Ishikawa (cell line): ENCODE measurements around the gene TGM2.

Experiments used
- CEBPB ChIP-seq: IDR thresholded peaks from 2 replicates; pipeline ENCODE4 v1.6.1; 2012
- CREB1 ChIP-seq: IDR thresholded peaks from 2 replicates; pipeline ENCODE4 v1.6.1; 2012; ENCODE audit warnings: low read depth
- EGR1 ChIP-seq: IDR thresholded peaks from 2 replicates; pipeline ENCODE4 v1.6.1; 2012
- EP300 ChIP-seq: IDR thresholded peaks from 2 replicates; pipeline ENCODE4 v1.6.1; 2012; ENCODE audit warnings: borderline replicate concordance
- FOXM1 ChIP-seq: IDR thresholded peaks from 2 replicates; pipeline ENCODE4 v1.6.1; 2012; ENCODE audit warnings: low read depth, borderline replicate concordance
- NFIC ChIP-seq: IDR thresholded peaks from 2 replicates; pipeline ENCODE4 v1.6.1; 2012
- RAD21 ChIP-seq: IDR thresholded peaks from 2 replicates; pipeline ENCODE4 v1.6.1; 2012; ENCODE audit warnings: low read depth
- TAF1 ChIP-seq: IDR thresholded peaks from 2 replicates; pipeline ENCODE4 v1.6.1; 2012; ENCODE audit warnings: low read depth, mild to moderate bottlenecking
- TCF12 ChIP-seq: IDR thresholded peaks from 2 replicates; pipeline ENCODE4 v1.6.1; 2012; ENCODE audit warnings: low read depth
- TEAD4 ChIP-seq: IDR thresholded peaks from 2 replicates; pipeline ENCODE4 v1.6.1; 2012
- YY1 ChIP-seq: IDR thresholded peaks from 2 replicates; pipeline ENCODE4 v1.6.1; 2012; ENCODE audit warnings: low read depth
- ZBTB7A ChIP-seq: IDR thresholded peaks from 2 replicates; pipeline ENCODE4 v1.6.1; 2012; ENCODE audit warnings: low read depth
- TF ChIP-seq, protein P1 (sequence below): IDR thresholded peaks from 2 replicates; pipeline ENCODE4 v1.6.1; 2012; ENCODE audit warnings: low read depth, mild to moderate bottlenecking
- TF ChIP-seq, protein P2 (sequence below): IDR thresholded peaks from 2 replicates; pipeline ENCODE4 v1.6.1; 2012
- TF ChIP-seq, protein P3 (sequence below): IDR thresholded peaks from 2 replicates; pipeline ENCODE4 v1.6.1; 2012

Gene TGM2

DNA sequence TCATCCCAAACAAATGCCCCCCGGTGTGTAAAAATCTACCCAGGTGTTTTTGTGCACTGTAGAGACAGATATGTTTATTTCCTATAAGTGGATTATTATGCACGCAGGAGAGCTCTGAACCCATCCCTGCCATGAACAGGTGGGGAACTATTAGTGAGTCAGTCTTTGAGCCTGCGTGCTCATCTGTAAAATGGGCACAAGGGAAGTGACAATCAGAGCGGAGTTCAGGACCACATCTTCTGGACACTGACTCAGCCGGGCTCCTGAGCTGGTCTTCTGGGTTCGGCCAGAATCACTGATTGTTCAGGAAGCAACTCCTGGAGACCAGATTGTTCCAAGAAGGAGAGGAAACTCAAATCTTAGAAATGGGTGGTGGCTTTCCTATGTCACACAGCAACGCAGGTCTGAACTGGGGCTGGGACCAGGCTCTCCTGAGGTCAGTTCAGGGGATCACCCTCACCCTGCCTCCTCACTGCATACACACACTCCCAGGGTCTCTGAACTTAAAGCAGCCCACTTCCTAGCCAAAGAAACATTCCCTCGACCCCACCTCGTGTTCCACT is 27.3 kb upstream of the TGM2 start:
- TF ChIP-seq RAD21 (no peak), YY1 (no peak), CREB1 (no peak)
- TF ChIP-seq, protein P1, sequence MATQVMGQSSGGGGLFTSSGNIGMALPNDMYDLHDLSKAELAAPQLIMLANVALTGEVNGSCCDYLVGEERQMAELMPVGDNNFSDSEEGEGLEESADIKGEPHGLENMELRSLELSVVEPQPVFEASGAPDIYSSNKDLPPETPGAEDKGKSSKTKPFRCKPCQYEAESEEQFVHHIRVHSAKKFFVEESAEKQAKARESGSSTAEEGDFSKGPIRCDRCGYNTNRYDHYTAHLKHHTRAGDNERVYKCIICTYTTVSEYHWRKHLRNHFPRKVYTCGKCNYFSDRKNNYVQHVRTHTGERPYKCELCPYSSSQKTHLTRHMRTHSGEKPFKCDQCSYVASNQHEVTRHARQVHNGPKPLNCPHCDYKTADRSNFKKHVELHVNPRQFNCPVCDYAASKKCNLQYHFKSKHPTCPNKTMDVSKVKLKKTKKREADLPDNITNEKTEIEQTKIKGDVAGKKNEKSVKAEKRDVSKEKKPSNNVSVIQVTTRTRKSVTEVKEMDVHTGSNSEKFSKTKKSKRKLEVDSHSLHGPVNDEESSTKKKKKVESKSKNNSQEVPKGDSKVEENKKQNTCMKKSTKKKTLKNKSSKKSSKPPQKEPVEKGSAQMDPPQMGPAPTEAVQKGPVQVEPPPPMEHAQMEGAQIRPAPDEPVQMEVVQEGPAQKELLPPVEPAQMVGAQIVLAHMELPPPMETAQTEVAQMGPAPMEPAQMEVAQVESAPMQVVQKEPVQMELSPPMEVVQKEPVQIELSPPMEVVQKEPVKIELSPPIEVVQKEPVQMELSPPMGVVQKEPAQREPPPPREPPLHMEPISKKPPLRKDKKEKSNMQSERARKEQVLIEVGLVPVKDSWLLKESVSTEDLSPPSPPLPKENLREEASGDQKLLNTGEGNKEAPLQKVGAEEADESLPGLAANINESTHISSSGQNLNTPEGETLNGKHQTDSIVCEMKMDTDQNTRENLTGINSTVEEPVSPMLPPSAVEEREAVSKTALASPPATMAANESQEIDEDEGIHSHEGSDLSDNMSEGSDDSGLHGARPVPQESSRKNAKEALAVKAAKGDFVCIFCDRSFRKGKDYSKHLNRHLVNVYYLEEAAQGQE, result no peak

DNA sequence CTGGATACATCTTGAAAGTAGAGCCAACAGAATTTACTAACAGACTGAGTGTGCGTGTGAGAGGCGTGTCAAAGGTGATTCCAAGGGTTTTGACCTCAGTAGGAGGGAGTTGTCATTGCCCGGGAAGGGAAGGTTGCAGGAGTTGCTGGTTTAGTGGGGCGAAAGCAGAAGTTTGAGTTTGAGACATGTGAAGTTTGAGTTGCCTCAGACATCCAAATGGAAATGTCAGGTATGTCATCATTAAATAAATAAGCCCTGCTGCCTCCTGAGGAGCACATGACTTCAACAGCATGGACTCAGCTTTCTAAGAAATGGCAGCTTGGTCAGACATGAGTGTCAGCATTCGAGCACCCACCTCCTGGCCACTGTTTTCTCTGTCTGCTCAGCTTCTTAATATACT is 26.6 kb upstream of the TGM2 start:
- no peak for TF ChIP-seq TAF1
- no peak for TF ChIP-seq TEAD4
- TF ChIP-seq EGR1, result no peak
- no peak for TF ChIP-seq EP300
- no peak for TF ChIP-seq FOXM1
- TF ChIP-seq NFIC, result no peak
- no peak for TF ChIP-seq RAD21
- TF ChIP-seq YY1, result no peak
- TF ChIP-seq ZBTB7A, result no peak
- TF ChIP-seq, protein P2, sequence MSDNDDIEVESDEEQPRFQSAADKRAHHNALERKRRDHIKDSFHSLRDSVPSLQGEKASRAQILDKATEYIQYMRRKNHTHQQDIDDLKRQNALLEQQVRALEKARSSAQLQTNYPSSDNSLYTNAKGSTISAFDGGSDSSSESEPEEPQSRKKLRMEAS, result no peak
- TF ChIP-seq, protein P1, result no peak
- TF ChIP-seq, protein P3, sequence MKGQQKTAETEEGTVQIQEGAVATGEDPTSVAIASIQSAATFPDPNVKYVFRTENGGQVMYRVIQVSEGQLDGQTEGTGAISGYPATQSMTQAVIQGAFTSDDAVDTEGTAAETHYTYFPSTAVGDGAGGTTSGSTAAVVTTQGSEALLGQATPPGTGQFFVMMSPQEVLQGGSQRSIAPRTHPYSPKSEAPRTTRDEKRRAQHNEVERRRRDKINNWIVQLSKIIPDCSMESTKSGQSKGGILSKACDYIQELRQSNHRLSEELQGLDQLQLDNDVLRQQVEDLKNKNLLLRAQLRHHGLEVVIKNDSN, result no peak
- TF ChIP-seq TCF12, result no peak
- TF ChIP-seq CEBPB, result no peak
- no peak for TF ChIP-seq CREB1

DNA sequence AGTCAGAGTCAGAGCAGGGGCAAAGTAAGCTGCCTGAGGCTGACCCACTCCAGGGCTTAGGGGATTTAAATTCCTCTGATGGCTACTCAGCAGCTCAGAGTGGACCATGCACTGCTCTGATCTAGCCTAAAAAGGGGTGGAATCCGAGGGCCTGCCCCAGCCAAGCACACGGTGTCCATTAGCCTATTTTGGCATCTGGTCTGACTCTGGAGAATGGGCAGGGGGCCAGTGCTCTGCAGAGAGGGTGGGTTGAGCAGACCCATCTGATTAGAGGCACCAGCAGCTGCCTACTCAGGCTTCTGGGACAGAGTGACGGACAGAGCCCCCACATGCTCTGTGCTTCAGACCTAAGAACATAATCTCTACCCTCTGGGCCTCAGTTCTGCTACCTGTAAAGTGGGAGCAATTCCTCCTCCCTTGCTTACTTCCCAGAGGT is 25.9 kb upstream of the TGM2 start:
- no peak for TF ChIP-seq FOXM1
- no peak for TF ChIP-seq YY1
- TF ChIP-seq EGR1, result no peak
- no peak for TF ChIP-seq CEBPB
- TF ChIP-seq, protein P1, result no peak
- TF ChIP-seq TEAD4, result no peak
- TF ChIP-seq, protein P2, result no peak; the same call in 1 of the 2 replicates
- no peak for TF ChIP-seq TCF12
- no peak for TF ChIP-seq NFIC
- TF ChIP-seq TAF1, result no peak
- TF ChIP-seq CREB1, result no peak
- TF ChIP-seq, protein P3, result no peak
- no peak for TF ChIP-seq RAD21
- no peak for TF ChIP-seq EP300
- no peak for TF ChIP-seq ZBTB7A

DNA sequence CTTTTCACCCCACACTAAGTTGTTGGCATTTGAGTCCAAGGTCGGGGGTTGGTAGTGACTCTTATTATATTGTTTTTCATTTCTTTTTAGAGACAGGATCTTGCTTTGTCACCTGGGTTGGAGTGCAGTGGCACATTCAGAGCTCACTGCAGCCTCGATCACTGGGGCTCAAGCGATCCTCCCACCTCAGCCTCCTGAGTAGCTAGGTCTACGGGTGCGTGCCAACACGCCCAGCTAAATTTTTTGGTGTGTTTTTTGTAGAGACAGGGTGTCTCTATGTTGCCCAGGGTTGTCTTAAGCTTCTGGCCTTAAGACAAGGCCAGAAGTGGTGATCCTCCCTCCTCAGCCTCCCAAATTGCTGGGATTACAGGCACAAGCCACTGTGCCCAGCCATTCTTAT is 25.1 kb upstream of the TGM2 start:
- TF ChIP-seq, protein P1, result no peak
- TF ChIP-seq TAF1 (no peak), YY1 (no peak), CREB1 (no peak), NFIC (no peak), TCF12 (no peak), EGR1 (no peak), RAD21 (no peak), FOXM1 (no peak), CEBPB (no peak), TEAD4 (no peak), ZBTB7A (no peak), EP300 (no peak)
- TF ChIP-seq, protein P3, result no peak
- TF ChIP-seq, protein P2, result no peak
